Measurements from ENCODE around the gene STAG3. TPM values are rescaled to one million over a fixed set of nuclear protein-coding genes. Genes with fewer than 3 reads are reported as not detected.
"Not testable (repeated sequence)": the region's sequence is repeated elsewhere in the genome, so short reads cannot be mapped to it uniquely, and the experiment has no call there.

Gene STAG3
- polyA plus RNA-seq, 1 experiment, result 0.22 TPM

- POLR2A ChIA-PET, result interaction anchor here (1.0 to 1.2 kb wide), 2 partner anchors 8 to 18 kb away, joined by 3 to 8 read pairs; no protein-coding TSS in a partner anchor
Measured at GRCh38 chr7:100210805-100211204, 33.1 kb downstream of the STAG3 start.

GRCh38 chr7:100211342-100211780 lies 33.6 kb downstream of the STAG3 start:
- no peak for DNase-seq (ENCODE audit: low read depth, low spot score)
- Histone ChIP-seq H3K4me3 (ENCODE audit: low read depth, low read length) (no peak overlapping the region), H3K27me3 (ENCODE audit: control insufficient read depth, insufficient read depth, low read length) (peaks cover 5% of the 10 kb centered on the region), H3K27ac (ENCODE audit: low read depth, low read length) (no peak overlapping the region), H3K9me3 (ENCODE audit: control insufficient read depth, insufficient read depth, low read length) (no peaks in the 10 kb centered on the region)
- ChIA-PET POLR2A (interaction anchor here (1.0 to 1.2 kb wide), 2 partner anchors 8 to 18 kb away, joined by 3 to 8 read pairs; no protein-coding TSS in a partner anchor), CTCF (interaction anchor here (2.9 to 4.5 kb wide), 2 partner anchors 22 to 79 kb away, joined by 22 to 32 read pairs; no protein-coding TSS in a partner anchor)
- no peak for TF ChIP-seq CTCF (IDR thresholded peaks at IDR 0.05; ENCODE audit: low read depth, low read length)

More at GRCh38 chr7:100210805-100211204, 33.1 kb downstream of the STAG3 start:
- no peak for DNase-seq (ENCODE audit: low read depth, low spot score)
- Histone ChIP-seq H3K27me3 (ENCODE audit: control insufficient read depth, insufficient read depth, low read length) (peaks cover 5% of the 10 kb centered on the region), H3K9me3 (ENCODE audit: control insufficient read depth, insufficient read depth, low read length) (no peaks in the 10 kb centered on the region), H3K27ac (ENCODE audit: low read depth, low read length) (no peak overlapping the region), H3K4me3 (ENCODE audit: low read depth, low read length) (no peak overlapping the region)
- no peak for TF ChIP-seq CTCF (IDR thresholded peaks at IDR 0.05; ENCODE audit: low read depth, low read length)
- CTCF ChIA-PET, result interaction anchor here (2.9 to 4.5 kb wide), 2 partner anchors 22 to 78 kb away, joined by 22 to 32 read pairs; no protein-coding TSS in a partner anchor

GRCh38 chr7:100212631-100213286 lies 35.0 kb downstream of the STAG3 start:
- H3K27ac ChIP-seq (ENCODE audit: low read depth, low read length), result no peak overlapping the region
- ChIA-PET CTCF (interaction anchor here (0.6 kb wide), 1 partner anchor 80 kb away, joined by 3 read pairs; no protein-coding TSS in a partner anchor), POLR2A (no interaction called here)
- H3K4me3 ChIP-seq (ENCODE audit: low read depth, low read length), result no peak overlapping the region
- H3K27me3 ChIP-seq (ENCODE audit: control insufficient read depth, insufficient read depth, low read length), result peaks cover 5% of the 10 kb centered on the region
- no peak for DNase-seq (ENCODE audit: low read depth, low spot score)
- TF ChIP-seq CTCF (IDR thresholded peaks at IDR 0.05; ENCODE audit: low read depth, low read length), result no peak
- H3K9me3 ChIP-seq (ENCODE audit: control insufficient read depth, insufficient read depth, low read length), result no peaks in the 10 kb centered on the region

- ChIA-PET CTCF (no interaction called here), POLR2A (no interaction called here)
- TF ChIP-seq CTCF (IDR thresholded peaks at IDR 0.05; ENCODE audit: low read depth, low read length), result no peak
Measured at GRCh38 chr7:100213672-100214071, 36.0 kb downstream of the STAG3 start.

GRCh38 chr7:100214356-100214755 lies 36.6 kb downstream of the STAG3 start:
- H3K4me3 ChIP-seq (ENCODE audit: low read depth, low read length); H3K27me3 ChIP-seq (ENCODE audit: control insufficient read depth, insufficient read depth, low read length); DNase-seq (ENCODE audit: low read depth, low spot score); H3K27ac ChIP-seq (ENCODE audit: low read depth, low read length); H3K9me3 ChIP-seq (ENCODE audit: control insufficient read depth, insufficient read depth, low read length); POLR2A ChIA-PET: not testable (repeated sequence)
- CTCF ChIA-PET, result interaction anchor here (2.0 kb wide), 1 partner anchor 81 kb away, joined by 12 read pairs; no protein-coding TSS in a partner anchor

More at GRCh38 chr7:100213672-100214071, 36.0 kb downstream of the STAG3 start:
- Histone ChIP-seq H3K27me3 (ENCODE audit: control insufficient read depth, insufficient read depth, low read length) (peaks cover 5% of the 10 kb centered on the region), H3K9me3 (ENCODE audit: control insufficient read depth, insufficient read depth, low read length) (no peaks in the 10 kb centered on the region), H3K27ac (ENCODE audit: low read depth, low read length) (no peak overlapping the region), H3K4me3 (ENCODE audit: low read depth, low read length) (no peak overlapping the region)
- no peak for DNase-seq (ENCODE audit: low read depth, low spot score)

All from AG04450 (cell line).